A673 (cell line): ENCODE data around the gene ME1.

Source experiments
- CTCF ChIP-seq: fragments of 300-800, 200-600 bp; sonication (generic); conservative IDR thresholded peaks from 2 replicates; pipeline ENCODE4 v1.5.1; 2017; ENCODE audit warnings: low read depth, mild to moderate bottlenecking, antibody characterized with exemption, low read length, moderate library complexity, mixed read lengths
- EZH2 ChIP-seq: fragments of 200-600 bp; sonication (generic); IDR thresholded peaks from 2 replicates; pipeline ENCODE4 v1.6.1; 2017; ENCODE audit warnings: borderline replicate concordance, low read depth, mild to moderate bottlenecking, mixed read lengths, antibody characterized with exemption, low read length; ENCODE audit not compliant: poor library complexity, severe bottlenecking

DNA sequence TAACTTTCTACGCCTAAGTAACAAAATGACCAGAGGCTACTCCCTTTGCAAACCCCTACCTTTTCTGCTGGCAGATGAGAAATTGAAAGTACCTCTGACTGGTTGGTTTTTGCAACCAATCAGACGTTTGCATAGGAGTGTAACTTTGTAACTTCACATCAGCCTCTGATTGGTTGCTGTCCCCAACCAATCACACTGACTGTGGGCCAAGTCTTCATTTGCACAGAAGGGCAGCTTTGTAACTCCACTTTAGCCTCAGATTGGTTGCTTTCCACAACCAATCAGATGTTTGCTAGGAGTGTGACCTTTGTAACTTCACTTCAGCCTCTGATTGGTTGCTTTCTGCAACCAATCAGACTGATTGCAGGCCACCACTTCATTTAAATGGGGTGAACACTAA, 89.1 kb downstream of the ME1 start:
- no peak for TF ChIP-seq EZH2
- no peak for TF ChIP-seq CTCF
